Measurements from ENCODE around the gene GIMAP1.

Gene GIMAP1

GRCh38 chr7:150756166-150756565 is 39.8 kb downstream of the GIMAP1 start:
- peak overlapping the region; percentile 85 for H3K27ac ChIP-seq (ENCODE audit: low read length)

GRCh38 chr7:150756858-150757257 is 40.4 kb downstream of the GIMAP1 start:
- Histone ChIP-seq H3K9ac (ENCODE audit: low read depth, low read length) (no peak overlapping the region; the same call in 1 of the 2 replicates), H3K79me2 (ENCODE audit: insufficient read depth, low read length) (no peaks in the 10 kb centered on the region), H3K4me1 (ENCODE audit: insufficient read depth, low read length) (peaks cover 46% of the 10 kb centered on the region), H3K4me2 (ENCODE audit: insufficient read depth, low read length) (peak overlapping the region; percentile 63; the same call in 1 of the 2 replicates), H3K36me3 (ENCODE audit: insufficient read depth, low read length) (no peaks in the 10 kb centered on the region), H3K27ac (ENCODE audit: low read length) (peak overlapping the region; percentile 85), H3K4me3 (ENCODE audit: low read depth in 1 of 2, low read length in 2 of 2) (no peak overlapping the region), H3K9me3 (ENCODE audit: insufficient read depth, low read length, severe bottlenecking) (no peaks in the 10 kb centered on the region), H2AFZ (ENCODE audit: low read depth, low read length) (no peak overlapping the region), H4K20me1 (ENCODE audit: insufficient read depth, low read length) (no peaks in the 10 kb centered on the region), H3K27me3 (ENCODE audit: insufficient read depth, low read length, poor library complexity) (no peaks in the 10 kb centered on the region)
- peak; percentile 84 for TF ChIP-seq CTCF (IDR thresholded peaks at IDR 0.05; ENCODE audit: borderline replicate concordance, extremely low read depth, low read length, poor library complexity, severe bottlenecking)
- no peak for TF ChIP-seq EZH2 (IDR thresholded peaks at IDR 0.05; ENCODE audit: borderline replicate concordance, low read depth, low read length, severe bottlenecking)
- peak; percentile 25; the same call in 2 of the 3 replicates for ATAC-seq (ENCODE audit: insufficient read depth, low read depth)
- peak; percentile 58 for DNase-seq

More at GRCh38 chr7:150756166-150756565, 39.8 kb downstream of the GIMAP1 start:
- no peaks in the 10 kb centered on the region for H3K9me3 ChIP-seq (ENCODE audit: insufficient read depth, low read length, severe bottlenecking)
- no peak for TF ChIP-seq EZH2 (IDR thresholded peaks at IDR 0.05; ENCODE audit: borderline replicate concordance, low read depth, low read length, severe bottlenecking)
- TF ChIP-seq CTCF (IDR thresholded peaks at IDR 0.05; ENCODE audit: borderline replicate concordance, extremely low read depth, low read length, poor library complexity, severe bottlenecking) = no peak
- peaks cover 46% of the 10 kb centered on the region for H3K4me1 ChIP-seq (ENCODE audit: insufficient read depth, low read length)
- H3K4me2 ChIP-seq (ENCODE audit: insufficient read depth, low read length) = peak overlapping the region; percentile 63
- DNase-seq (peak; percentile 41), ATAC-seq (ENCODE audit: insufficient read depth, low read depth) (no peak)
- no peaks in the 10 kb centered on the region for H3K27me3 ChIP-seq (ENCODE audit: insufficient read depth, low read length, poor library complexity)
- no peaks in the 10 kb centered on the region for H3K79me2 ChIP-seq (ENCODE audit: insufficient read depth, low read length)
- H2AFZ ChIP-seq (ENCODE audit: low read depth, low read length) = no peak overlapping the region
- H3K36me3 ChIP-seq (ENCODE audit: insufficient read depth, low read length) = no peaks in the 10 kb centered on the region
- H4K20me1 ChIP-seq (ENCODE audit: insufficient read depth, low read length) = no peaks in the 10 kb centered on the region
- H3K9ac ChIP-seq (ENCODE audit: low read depth, low read length) = peak overlapping the region; percentile 46
- H3K4me3 ChIP-seq (ENCODE audit: low read depth in 1 of 2, low read length in 2 of 2) = peak overlapping the region in 1 of 2 experiments; percentile 28; a peak in 1 of 4 replicates

GRCh38 chr7:150759479-150759878 is 43.1 kb downstream of the GIMAP1 start:
- no peaks in the 10 kb centered on the region for H3K79me2 ChIP-seq (ENCODE audit: insufficient read depth, low read length)
- H3K27me3 ChIP-seq (ENCODE audit: insufficient read depth, low read length, poor library complexity) = no peaks in the 10 kb centered on the region
- no peak overlapping the region for H3K4me2 ChIP-seq (ENCODE audit: insufficient read depth, low read length)
- H3K4me1 ChIP-seq (ENCODE audit: insufficient read depth, low read length) = peaks cover 29% of the 10 kb centered on the region
- DNase-seq (no peak), ATAC-seq (ENCODE audit: insufficient read depth, low read depth) (no peak)
- TF ChIP-seq EZH2 (IDR thresholded peaks at IDR 0.05; ENCODE audit: borderline replicate concordance, low read depth, low read length, severe bottlenecking) (no peak), CTCF (IDR thresholded peaks at IDR 0.05; ENCODE audit: borderline replicate concordance, extremely low read depth, low read length, poor library complexity, severe bottlenecking) (no peak)
- no peak overlapping the region for H2AFZ ChIP-seq (ENCODE audit: low read depth, low read length)
- no peaks in the 10 kb centered on the region for H4K20me1 ChIP-seq (ENCODE audit: insufficient read depth, low read length)
- H3K27ac ChIP-seq (ENCODE audit: low read length) = no peak overlapping the region
- no peaks in the 10 kb centered on the region for H3K9me3 ChIP-seq (ENCODE audit: insufficient read depth, low read length, severe bottlenecking)
- H3K9ac ChIP-seq (ENCODE audit: low read depth, low read length) = no peak overlapping the region
- H3K4me3 ChIP-seq (ENCODE audit: low read depth in 1 of 2, low read length in 2 of 2) = no peak overlapping the region
- H3K36me3 ChIP-seq (ENCODE audit: insufficient read depth, low read length) = no peaks in the 10 kb centered on the region

GRCh38 chr7:150766334-150766709 is 49.9 kb downstream of the GIMAP1 start:
- no peaks in the 10 kb centered on the region for H3K79me2 ChIP-seq (ENCODE audit: insufficient read depth, low read length)
- no peaks in the 10 kb centered on the region for H3K27me3 ChIP-seq (ENCODE audit: insufficient read depth, low read length, poor library complexity)
- no peaks in the 10 kb centered on the region for H3K9me3 ChIP-seq (ENCODE audit: insufficient read depth, low read length, severe bottlenecking)
- H3K4me1 ChIP-seq (ENCODE audit: insufficient read depth, low read length) = no peaks in the 10 kb centered on the region
- no peak overlapping the region for H3K27ac ChIP-seq (ENCODE audit: low read length)
- no peak overlapping the region for H3K9ac ChIP-seq (ENCODE audit: low read depth, low read length)
- H3K36me3 ChIP-seq (ENCODE audit: insufficient read depth, low read length) = no peaks in the 10 kb centered on the region
- no peak overlapping the region for H2AFZ ChIP-seq (ENCODE audit: low read depth, low read length)
- no peak overlapping the region for H3K4me2 ChIP-seq (ENCODE audit: insufficient read depth, low read length)
- H4K20me1 ChIP-seq (ENCODE audit: insufficient read depth, low read length) = no peaks in the 10 kb centered on the region
- H3K4me3 ChIP-seq (ENCODE audit: low read depth in 1 of 2, low read length in 2 of 2) = no peak overlapping the region
- DNase-seq (no peak), ATAC-seq (ENCODE audit: insufficient read depth, low read depth) (no peak)
- TF ChIP-seq CTCF (IDR thresholded peaks at IDR 0.05; ENCODE audit: borderline replicate concordance, extremely low read depth, low read length, poor library complexity, severe bottlenecking) (no peak), EZH2 (IDR thresholded peaks at IDR 0.05; ENCODE audit: borderline replicate concordance, low read depth, low read length, severe bottlenecking) (no peak)
